Activated T-helper 17 cell treated with anti-CD3 and anti-CD28 coated beads, Interleukin-2, amount 50 U/mL, for 72 hours (primary cell): ENCODE measurements around the gene CLDN1. TPM values are rescaled to one million over a fixed set of nuclear protein-coding genes. Genes with fewer than 3 reads are reported as not detected.

Source experiments
- ATAC-seq: fragments of 150-1000 bp; cut with Tn5 transposase; replicated peaks from 2 replicates; pipeline ENCODE4 v1.10.0; 2021; ENCODE audit warnings: mild to moderate bottlenecking, moderate library complexity
- H3K27ac Mint-ChIP-seq: one replicate; pipeline ENCODE4 v1.8.0; 2022; ENCODE audit warnings: mixed read lengths
- H3K27me3 Mint-ChIP-seq: one replicate; pipeline ENCODE4 v1.8.0; 2022; ENCODE audit warnings: mixed read lengths
- H3K36me3 Mint-ChIP-seq: one replicate; pipeline ENCODE4 v1.8.0; 2022; ENCODE audit warnings: low read depth, mild to moderate bottlenecking, mixed read lengths
- H3K4me1 Mint-ChIP-seq: one replicate; pipeline ENCODE4 v1.8.0; 2022; ENCODE audit warnings: mixed read lengths
- H3K4me3 Mint-ChIP-seq: one replicate; pipeline ENCODE4 v1.8.0; 2022; ENCODE audit warnings: mild to moderate bottlenecking, mixed read lengths
- H3K9me3 Mint-ChIP-seq: one replicate; pipeline ENCODE4 v1.8.0; 2022; ENCODE audit warnings: mixed read lengths
- total RNA-seq, 2 donors: library from RNA; stranded (reverse); gene quantifications; one replicate each; pipeline ENCODE4 v1.2.3, GENCODE V29; 2022

CLDN1 gene
- total RNA-seq, 2 donors from 2014 or later = 0.11 to 0.61 TPM

DNA sequence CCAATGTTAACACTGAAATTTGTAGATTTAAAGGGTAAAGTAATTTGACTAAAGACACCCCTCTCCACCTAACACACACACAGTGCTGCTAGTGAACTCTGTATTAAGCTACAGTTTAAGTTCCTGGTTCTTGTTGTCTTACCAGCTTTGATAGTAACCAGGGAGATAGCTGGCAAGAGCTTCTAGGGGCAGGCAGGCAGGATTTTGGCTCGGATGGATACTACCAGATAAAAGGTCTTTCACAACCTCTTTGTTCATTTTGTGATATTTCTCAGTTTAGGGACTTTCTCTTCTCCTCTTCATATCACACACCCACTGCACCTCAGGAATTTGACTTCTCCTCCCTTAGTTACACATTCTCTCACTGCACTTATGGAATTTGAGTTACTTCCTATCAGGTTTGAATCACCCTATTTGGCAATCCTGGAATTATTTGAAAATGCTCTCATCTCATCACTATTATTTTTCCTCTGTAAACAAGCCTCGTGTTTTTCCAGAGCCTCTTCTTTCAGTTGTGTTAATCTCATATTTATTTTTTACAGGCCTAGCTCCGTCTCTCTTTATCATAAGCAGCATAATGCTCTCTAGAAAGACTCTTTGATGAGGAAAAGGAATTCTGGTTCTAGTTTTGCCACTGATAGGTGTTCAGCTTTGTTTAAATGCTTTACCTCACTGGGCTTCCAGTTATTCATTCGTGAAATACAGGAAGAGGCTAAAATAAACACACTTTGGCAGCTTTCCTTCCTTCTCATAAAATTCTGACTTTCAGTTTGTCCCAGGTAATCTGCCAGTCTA lies 23.0 kb upstream of the CLDN1 start:
- H3K27me3 Mint-ChIP-seq = peaks cover 17% of the 10 kb centered on the region

DNA sequence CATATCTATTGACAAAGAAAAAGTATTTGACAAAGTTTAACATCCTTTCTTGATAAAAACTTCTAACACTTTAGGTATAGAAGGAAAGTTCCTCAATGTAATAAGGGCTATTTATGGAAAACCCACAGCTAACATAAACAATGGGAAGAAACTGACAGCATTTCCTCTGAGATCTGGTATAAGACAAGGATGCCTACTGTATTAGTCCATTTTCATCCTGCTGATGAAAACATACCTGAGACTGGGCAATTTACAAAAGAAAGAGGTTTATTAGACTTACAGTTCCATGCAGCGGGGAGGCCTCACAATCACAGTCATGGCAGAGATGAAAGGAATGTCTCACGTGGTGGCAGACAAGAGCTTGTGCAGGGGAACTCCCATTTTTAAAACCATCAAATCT lies 17.8 kb upstream of the CLDN1 start:
- Mint-ChIP-seq H3K27me3 (peaks cover 11% of the 10 kb centered on the region), H3K9me3 (no peaks in the 10 kb centered on the region), H3K4me1 (no peaks in the 10 kb centered on the region), H3K36me3 (no peaks in the 10 kb centered on the region), H3K27ac (no peak overlapping the region), H3K4me3 (no peak overlapping the region)
- ATAC-seq = no peak

More for the DNA sequence above, 23.0 kb upstream of the CLDN1 start:
- Mint-ChIP-seq H3K27ac (no peak overlapping the region), H3K36me3 (no peaks in the 10 kb centered on the region), H3K9me3 (peaks cover 6% of the 10 kb centered on the region), H3K4me3 (no peak overlapping the region), H3K4me1 (no peaks in the 10 kb centered on the region)
- ATAC-seq = no peak

DNA sequence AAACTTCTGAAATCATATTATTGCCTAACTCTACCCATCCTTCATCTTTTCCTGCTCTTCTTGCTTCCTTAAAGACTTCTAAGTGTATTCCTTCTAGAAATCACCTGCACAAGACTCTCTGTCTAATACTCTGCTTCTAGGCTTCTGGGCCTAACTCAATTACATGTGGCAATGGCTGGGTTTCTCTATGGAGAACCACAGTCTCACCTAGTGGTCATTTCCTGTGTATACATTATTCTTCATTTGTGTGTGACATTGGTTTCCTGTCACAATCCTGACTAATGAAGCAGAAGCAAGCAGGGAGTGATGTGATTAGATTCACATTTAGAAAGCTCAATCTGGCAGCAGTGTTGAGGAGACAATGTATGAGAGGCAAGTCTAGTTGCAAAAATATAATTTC lies 16.9 kb upstream of the CLDN1 start:
- peaks cover 12% of the 10 kb centered on the region for H3K27me3 Mint-ChIP-seq
- H3K36me3 Mint-ChIP-seq = no peaks in the 10 kb centered on the region
- no peak overlapping the region for H3K4me3 Mint-ChIP-seq
- no peak overlapping the region for H3K27ac Mint-ChIP-seq
- no peaks in the 10 kb centered on the region for H3K9me3 Mint-ChIP-seq
- no peaks in the 10 kb centered on the region for H3K4me1 Mint-ChIP-seq
- peak; percentile 66 for ATAC-seq

DNA sequence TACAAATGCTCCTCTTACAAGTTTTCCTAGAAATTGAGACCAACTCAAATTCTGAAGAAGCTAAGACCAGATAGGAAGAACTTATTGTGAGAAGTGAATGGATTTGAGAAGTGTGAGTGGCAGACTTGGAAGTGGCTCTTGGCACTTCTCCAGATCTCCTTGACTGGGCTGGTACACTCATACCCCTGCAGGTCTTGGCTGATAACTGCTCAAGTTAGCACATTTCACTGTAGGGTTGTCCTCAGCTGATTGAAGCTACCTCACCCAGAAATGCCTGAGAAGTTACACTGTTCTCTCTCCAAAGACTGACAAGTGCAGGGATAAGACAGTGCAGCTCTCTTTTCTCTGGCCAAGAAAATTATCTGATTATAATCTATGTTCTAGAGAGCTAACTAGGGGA lies 16.5 kb upstream of the CLDN1 start:
- Mint-ChIP-seq H3K4me3 (no peak overlapping the region), H3K27me3 (peaks cover 15% of the 10 kb centered on the region), H3K9me3 (no peaks in the 10 kb centered on the region), H3K36me3 (no peaks in the 10 kb centered on the region), H3K4me1 (no peaks in the 10 kb centered on the region), H3K27ac (no peak overlapping the region)
- no peak for ATAC-seq

DNA sequence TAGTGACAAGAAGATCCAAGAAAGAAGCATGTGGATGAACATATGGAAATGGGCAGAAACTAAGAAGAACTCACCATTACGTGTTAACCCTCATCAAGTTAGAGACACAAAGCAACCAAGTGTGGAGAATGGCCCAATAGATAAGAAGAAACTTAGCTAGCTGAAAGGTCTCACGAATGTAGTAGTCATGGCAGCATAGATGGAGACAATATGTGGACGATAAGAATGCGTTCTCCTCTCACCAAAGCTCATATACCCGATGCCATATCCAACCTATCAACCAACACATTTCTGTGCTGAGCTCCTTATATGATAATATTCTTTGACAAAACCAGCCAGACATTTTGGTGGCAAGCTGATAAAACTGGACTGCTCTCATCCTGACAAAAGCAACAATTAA lies 15.1 kb upstream of the CLDN1 start:
- Mint-ChIP-seq H3K9me3 (no peaks in the 10 kb centered on the region), H3K4me1 (no peaks in the 10 kb centered on the region), H3K36me3 (no peaks in the 10 kb centered on the region), H3K27ac (no peak overlapping the region), H3K4me3 (no peak overlapping the region), H3K27me3 (peaks cover 18% of the 10 kb centered on the region)
- no peak for ATAC-seq

DNA sequence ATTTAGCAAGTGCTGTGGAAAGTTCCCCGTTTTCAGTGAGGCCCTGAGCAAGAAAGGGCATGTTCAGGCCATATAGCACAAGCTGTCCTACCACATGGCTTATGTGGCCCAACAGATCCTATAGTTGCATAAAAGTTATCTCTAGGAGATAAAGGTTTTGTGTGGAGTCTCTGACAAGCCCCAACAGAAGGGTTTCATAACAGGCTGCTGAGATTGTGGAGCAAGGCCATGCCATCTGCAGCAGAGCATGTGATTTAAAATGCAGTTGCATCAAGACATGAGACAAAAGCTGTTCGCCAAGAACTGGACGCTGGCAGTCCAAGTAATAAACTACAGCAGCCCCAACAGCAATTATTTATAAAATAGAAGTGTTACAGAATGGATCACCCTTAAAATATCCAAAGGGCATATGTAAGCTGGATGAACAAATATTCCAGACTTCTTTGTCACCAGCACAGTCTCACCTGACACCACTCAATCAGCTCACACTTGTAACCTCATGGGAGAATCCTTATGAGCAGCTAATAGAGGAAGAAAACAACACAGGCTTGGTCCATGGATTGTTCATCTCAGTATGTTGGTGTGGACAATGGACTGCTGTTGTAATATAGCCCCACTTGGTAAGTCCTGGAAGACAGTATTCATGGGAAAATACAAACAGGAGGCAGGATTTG lies 14.4 kb upstream of the CLDN1 start:
- Mint-ChIP-seq H3K27ac (no peak overlapping the region), H3K4me1 (no peaks in the 10 kb centered on the region), H3K36me3 (no peaks in the 10 kb centered on the region), H3K4me3 (no peak overlapping the region), H3K9me3 (no peaks in the 10 kb centered on the region), H3K27me3 (peaks cover 15% of the 10 kb centered on the region)
- ATAC-seq = no peak

DNA sequence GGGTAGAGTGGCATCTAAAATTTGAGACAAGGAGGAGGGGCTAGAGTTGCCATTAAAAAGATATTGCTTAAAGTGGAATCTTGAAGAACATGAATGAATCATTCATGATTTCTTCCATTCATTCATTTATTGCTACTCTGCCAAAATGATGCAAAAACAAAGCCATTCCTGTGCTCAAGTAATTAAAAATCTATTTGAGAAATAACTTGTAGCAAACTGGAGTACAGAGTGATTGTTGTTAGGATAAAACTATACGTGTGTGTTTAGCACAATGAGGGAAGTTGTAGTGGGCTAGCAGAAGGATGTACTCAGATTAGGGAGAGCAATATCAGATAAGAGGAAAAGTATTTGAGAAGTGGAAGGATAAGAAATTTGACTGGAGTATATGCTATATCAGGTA lies 11.7 kb upstream of the CLDN1 start:
- Mint-ChIP-seq H3K27ac (no peak overlapping the region), H3K4me1 (no peaks in the 10 kb centered on the region), H3K27me3 (peaks cover 23% of the 10 kb centered on the region), H3K4me3 (no peak overlapping the region), H3K36me3 (no peaks in the 10 kb centered on the region), H3K9me3 (no peaks in the 10 kb centered on the region)
- no peak for ATAC-seq

DNA sequence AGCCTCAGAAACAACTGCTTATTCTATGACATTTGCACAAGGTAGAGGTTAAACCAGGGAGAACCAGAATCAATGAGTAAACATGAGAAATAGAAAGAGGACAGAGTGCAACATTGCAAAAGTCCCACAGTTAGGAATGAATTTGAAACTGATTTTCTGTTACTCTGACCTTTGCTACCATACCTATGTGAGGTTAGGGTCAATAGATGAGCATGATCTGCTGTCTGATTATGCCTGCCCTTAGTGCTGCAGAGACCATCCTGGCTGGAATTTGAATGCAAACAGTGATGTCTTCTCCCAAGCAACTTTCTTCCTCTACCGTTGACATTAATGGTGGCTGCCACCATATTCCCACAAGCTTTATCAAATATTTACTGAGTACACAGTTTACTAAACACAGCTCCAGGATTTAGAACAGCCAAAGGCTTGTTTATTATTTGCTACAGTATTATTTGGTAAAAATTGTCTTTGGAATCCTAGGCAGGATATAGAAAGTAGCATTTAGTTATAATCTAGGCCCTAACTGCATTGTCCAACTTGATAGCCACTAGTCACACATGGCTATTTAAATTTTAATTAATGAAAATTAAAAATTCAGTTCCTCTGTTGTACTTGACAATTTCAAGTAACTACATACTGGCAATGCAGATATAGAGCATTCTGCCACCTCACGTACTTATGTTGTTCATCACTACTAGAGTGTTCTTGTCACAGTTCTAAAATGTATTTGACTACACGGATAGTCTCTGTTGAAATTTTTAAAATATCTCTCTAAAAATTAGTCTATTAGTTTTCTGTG lies 8.9 kb upstream of the CLDN1 start:
- H3K36me3 Mint-ChIP-seq = no peaks in the 10 kb centered on the region
- no peak overlapping the region for H3K27ac Mint-ChIP-seq
- peaks cover 35% of the 10 kb centered on the region for H3K27me3 Mint-ChIP-seq
- no peaks in the 10 kb centered on the region for H3K9me3 Mint-ChIP-seq
- no peak overlapping the region for H3K4me3 Mint-ChIP-seq
- no peaks in the 10 kb centered on the region for H3K4me1 Mint-ChIP-seq
- no peak for ATAC-seq

DNA sequence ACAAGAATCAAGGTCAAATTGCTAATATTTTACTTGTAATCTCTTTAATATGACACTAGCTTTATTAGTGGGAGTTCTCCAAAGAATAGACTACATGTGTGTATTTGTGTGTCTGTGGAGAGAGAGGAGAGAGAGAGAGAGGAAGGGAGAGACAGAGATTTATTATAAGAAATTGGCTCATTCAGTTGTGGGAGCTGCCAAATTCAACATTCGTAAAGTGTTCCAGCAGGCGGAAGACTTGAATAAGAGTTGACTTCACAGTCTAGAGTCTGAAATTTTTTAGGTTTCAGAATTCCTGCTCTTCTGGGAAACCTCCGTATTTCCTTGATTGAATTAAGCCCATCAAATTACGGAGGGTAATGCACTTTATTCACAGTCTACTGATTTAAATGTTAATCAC lies 4.7 kb upstream of the CLDN1 start:
- no peaks in the 10 kb centered on the region for H3K9me3 Mint-ChIP-seq
- H3K27me3 Mint-ChIP-seq = peaks cover 44% of the 10 kb centered on the region
- no peak overlapping the region for H3K27ac Mint-ChIP-seq
- H3K36me3 Mint-ChIP-seq = no peaks in the 10 kb centered on the region
- ATAC-seq = no peak
- H3K4me3 Mint-ChIP-seq = no peak overlapping the region
- H3K4me1 Mint-ChIP-seq = peaks cover 7% of the 10 kb centered on the region

DNA sequence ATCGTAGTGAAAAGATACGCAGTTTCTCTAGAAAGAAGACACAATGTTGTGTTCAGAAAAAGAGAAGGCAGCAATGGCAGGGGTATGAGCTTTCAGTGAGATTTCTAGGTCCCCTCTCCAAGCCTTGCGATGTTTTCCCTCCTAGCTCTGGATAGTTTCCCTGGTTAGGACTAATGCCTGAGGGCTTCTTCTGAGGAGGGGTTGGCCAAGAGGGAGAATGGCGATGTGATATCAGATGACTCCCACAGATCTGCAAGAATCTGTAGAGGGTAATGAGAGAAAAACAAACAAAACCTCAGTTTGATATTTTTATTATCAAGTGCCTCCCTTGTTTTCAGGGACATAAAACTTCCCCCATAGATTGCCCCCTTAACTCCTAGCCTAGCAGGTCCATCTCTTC lies 4.1 kb upstream of the CLDN1 start:
- Mint-ChIP-seq H3K27me3 (peaks cover 45% of the 10 kb centered on the region), H3K9me3 (no peaks in the 10 kb centered on the region), H3K4me3 (no peak overlapping the region), H3K4me1 (peaks cover 7% of the 10 kb centered on the region), H3K36me3 (no peaks in the 10 kb centered on the region), H3K27ac (no peak overlapping the region)
- ATAC-seq = no peak

DNA sequence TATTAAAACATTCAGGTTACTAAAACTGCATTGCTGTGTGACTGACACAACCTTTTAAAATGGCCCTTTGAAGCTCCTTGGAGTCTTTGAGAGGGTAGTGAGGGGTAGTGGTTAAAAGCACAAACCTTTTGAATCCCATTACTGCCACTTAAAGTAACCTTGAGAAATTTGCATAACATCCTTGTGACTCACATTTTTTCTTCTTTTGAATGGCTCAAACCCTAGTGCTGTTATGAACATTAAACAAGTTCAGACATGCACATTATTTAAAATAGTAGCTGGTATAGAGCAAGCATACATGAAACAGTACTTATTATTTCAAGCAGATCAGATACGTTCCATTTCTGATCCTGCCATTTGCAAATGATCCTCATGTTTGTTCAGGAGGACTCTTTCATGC lies 3.7 kb upstream of the CLDN1 start:
- peaks cover 7% of the 10 kb centered on the region for H3K4me1 Mint-ChIP-seq
- peak; percentile 51 for ATAC-seq
- no peaks in the 10 kb centered on the region for H3K9me3 Mint-ChIP-seq
- no peak overlapping the region for H3K4me3 Mint-ChIP-seq
- H3K36me3 Mint-ChIP-seq = no peaks in the 10 kb centered on the region
- peaks cover 49% of the 10 kb centered on the region for H3K27me3 Mint-ChIP-seq
- no peak overlapping the region for H3K27ac Mint-ChIP-seq

DNA sequence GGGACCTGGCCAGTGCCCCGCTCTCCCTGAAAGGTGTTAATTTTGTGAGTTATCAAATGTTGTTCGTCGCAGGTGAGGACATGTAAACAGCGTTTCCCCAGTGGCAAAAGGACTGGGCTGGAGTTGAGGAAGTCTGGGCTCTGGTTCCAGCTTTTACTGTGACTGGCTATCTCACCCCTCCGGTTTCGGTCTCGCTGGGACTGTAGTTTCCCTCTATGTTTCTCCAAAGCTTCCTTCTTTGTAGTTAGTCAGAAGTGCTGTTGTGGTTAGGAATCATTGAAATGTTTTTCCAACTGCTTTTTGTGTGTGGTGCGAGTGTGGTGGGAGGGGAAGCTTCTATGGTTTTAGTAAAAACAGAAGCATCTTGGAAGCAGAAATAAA lies 990 bp upstream of the CLDN1 start:
- ATAC-seq = no peak
- H3K4me1 Mint-ChIP-seq = peaks cover 7% of the 10 kb centered on the region
- peak overlapping the region; percentile 50 for H3K4me3 Mint-ChIP-seq
- H3K27me3 Mint-ChIP-seq = peaks cover 43% of the 10 kb centered on the region
- no peaks in the 10 kb centered on the region for H3K9me3 Mint-ChIP-seq
- H3K36me3 Mint-ChIP-seq = no peaks in the 10 kb centered on the region
- H3K27ac Mint-ChIP-seq = no peak overlapping the region

DNA sequence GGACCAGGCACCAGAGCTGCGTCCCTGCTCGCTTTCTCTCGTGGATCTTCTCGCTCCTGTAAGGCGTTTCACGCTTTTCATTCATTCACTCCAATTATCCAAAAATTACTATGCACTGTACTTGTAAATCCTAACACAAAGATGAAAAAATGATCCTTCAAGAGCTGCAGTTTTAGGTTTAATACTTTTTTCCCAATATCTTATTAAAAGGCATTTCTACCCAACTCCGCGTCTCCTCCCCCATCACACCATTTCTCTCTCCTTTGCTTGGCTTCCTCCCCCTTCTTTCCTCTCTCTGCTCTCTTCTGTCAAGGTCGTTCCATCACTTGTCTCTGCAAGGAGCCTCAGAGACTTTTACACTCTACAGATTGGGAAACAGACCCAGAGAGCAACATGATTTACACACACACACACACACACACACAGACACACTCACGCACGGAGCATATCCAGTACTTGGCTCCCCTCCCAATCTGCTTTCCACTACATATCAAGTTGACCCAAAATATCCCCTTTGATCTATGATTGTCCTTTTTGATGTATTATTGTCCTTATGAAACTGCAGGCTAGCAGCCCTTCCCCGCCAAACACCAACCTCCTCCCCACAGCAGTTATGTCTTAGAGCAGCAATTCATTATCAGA lies 479 bp upstream of the CLDN1 start:
- Mint-ChIP-seq H3K4me3 (peak overlapping the region; percentile 50), H3K9me3 (no peaks in the 10 kb centered on the region), H3K27ac (no peak overlapping the region), H3K36me3 (no peaks in the 10 kb centered on the region), H3K4me1 (peaks cover 7% of the 10 kb centered on the region), H3K27me3 (peaks cover 47% of the 10 kb centered on the region)
- ATAC-seq = no peak

DNA sequence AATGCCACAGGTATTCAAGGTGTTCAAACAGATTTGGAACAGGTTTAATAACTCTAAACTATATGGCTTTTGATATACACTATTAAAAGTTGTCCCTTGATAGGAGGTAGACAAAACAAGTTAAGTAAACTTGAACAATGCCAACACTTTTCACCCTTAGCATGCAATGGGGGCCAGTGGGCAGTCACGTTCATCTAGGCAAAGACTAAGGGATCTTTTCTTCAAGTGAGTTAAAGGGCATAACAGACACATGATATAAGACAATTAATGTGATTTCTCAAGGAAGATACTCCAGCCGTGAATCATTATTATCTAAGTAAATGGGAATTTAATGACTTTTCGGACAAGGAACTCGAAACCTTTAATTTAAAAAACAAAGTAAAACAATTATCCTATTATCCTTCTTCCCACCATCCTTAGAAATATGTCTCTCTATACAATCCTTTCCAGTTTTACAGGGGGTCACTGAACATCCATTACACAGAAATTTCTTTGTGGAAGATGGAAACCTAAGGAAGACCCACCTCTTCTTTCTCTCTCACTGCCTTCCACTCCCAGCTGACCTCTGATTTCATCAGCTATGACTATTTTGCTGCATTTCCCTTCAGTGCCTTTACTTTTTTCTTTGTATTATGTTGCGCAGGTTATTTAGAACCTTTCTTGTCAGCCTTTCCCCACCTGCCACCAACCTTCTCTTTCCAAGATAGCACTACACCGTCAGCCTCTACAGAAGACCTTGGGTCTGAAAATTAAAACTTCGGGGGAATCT lies 1.5 kb downstream of the CLDN1 start:
- Mint-ChIP-seq H3K27me3 (peaks cover 45% of the 10 kb centered on the region), H3K4me3 (peak overlapping the region; percentile 50), H3K36me3 (no peaks in the 10 kb centered on the region), H3K9me3 (no peaks in the 10 kb centered on the region), H3K27ac (no peak overlapping the region), H3K4me1 (peaks cover 7% of the 10 kb centered on the region)
- ATAC-seq = no peak
